Neural cell (in vitro differentiated cells): Measurements from ENCODE around the gene RAB28. TPM values are rescaled to one million over a fixed set of nuclear protein-coding genes. Genes with fewer than 3 reads are reported as not detected.

Experiments
- H2AFZ ChIP-seq: fragments of 200-600, 300-800 bp; sonication (generic), shearing (Covaris generic); 2 replicates; pipeline ENCODE4 v1.6.0; 2014; ENCODE audit warnings: low read depth, mild to moderate bottlenecking, antibody characterized with exemption, low read length, moderate library complexity
- H3F3A ChIP-seq: fragments of 200-600 bp; shearing (Covaris generic); 2 replicates; pipeline ENCODE4 v1.6.1; 2016; ENCODE audit warnings: mild to moderate bottlenecking, moderate library complexity, mixed read lengths, antibody characterized with exemption, low read length; ENCODE audit not compliant: insufficient read depth, poor library complexity, severe bottlenecking
- H3K27ac ChIP-seq: fragments of 200-600, 300-800 bp; sonication (generic), shearing (Covaris generic); 2 replicates; pipeline ENCODE4 v1.5.1; 2014; ENCODE audit warnings: mild to moderate bottlenecking, low read length, moderate library complexity
- H3K27me3 ChIP-seq: fragments of 300-800, 200-600 bp; sonication (generic), shearing (Covaris generic); 2 replicates; pipeline ENCODE4 v1.6.0; 2014; ENCODE audit warnings: mild to moderate bottlenecking, low read depth, low read length, moderate library complexity; ENCODE audit not compliant: insufficient read depth
- H3K36me3 ChIP-seq: fragments of 300-800, 200-600 bp; sonication (generic), shearing (Covaris generic); 2 replicates; pipeline ENCODE4 v1.5.1; 2014; ENCODE audit warnings: mild to moderate bottlenecking, antibody characterized with exemption, low read length, moderate library complexity; ENCODE audit not compliant: insufficient read depth
- H3K4me2 ChIP-seq: fragments of 300-800, 200-600 bp; sonication (generic), shearing (Covaris generic); 2 replicates; pipeline ENCODE4 v1.6.0; 2014; ENCODE audit warnings: mild to moderate bottlenecking, low read length
- H3K4me3 ChIP-seq: fragments of 300-800, 200-600 bp; sonication (generic), shearing (Covaris generic); 2 replicates; pipeline ENCODE4 v1.5.1; 2014; ENCODE audit warnings: mild to moderate bottlenecking, low read length, moderate library complexity
- H3K79me2 ChIP-seq: fragments of 200-600 bp; shearing (Covaris generic); replicated peaks from 2 replicates; pipeline ENCODE4 v1.6.0; 2014; ENCODE audit warnings: mild to moderate bottlenecking, low read length, moderate library complexity; ENCODE audit not compliant: insufficient read depth
- H3K9ac ChIP-seq: fragments of 300-800, 200-600 bp; sonication (generic), shearing (Covaris generic); 2 replicates; pipeline ENCODE4 v1.6.1; 2016; ENCODE audit warnings: mild to moderate bottlenecking, low read length, mixed read lengths
- H3K9me2 ChIP-seq: fragments of 200-600 bp; shearing (Covaris generic); 2 replicates; pipeline ENCODE4 v1.6.1; 2016; ENCODE audit warnings: mild to moderate bottlenecking, low read length, mixed read lengths; ENCODE audit not compliant: insufficient read depth
- H3K9me3 ChIP-seq: fragments of 200-600, 300-800 bp; sonication (generic), shearing (Covaris generic); 2 replicates; pipeline ENCODE4 v1.6.1; 2016; ENCODE audit warnings: mild to moderate bottlenecking, mixed run types, low read length, moderate library complexity, mixed read lengths
- H4K20me1 ChIP-seq: fragments of 200-600 bp; shearing (Covaris generic); 2 replicates; pipeline ENCODE4 v1.6.1; 2016; ENCODE audit warnings: mild to moderate bottlenecking, mixed run types; ENCODE audit not compliant: insufficient read depth
- EP300 ChIP-seq: fragments of 450-650 bp; conservative IDR thresholded peaks from 2 replicates; pipeline ENCODE4 v1.6.1; 2014; ENCODE audit warnings: antibody characterized with exemption, mild to moderate bottlenecking, moderate library complexity; ENCODE audit not compliant: poor library complexity, severe bottlenecking
- EZH2 ChIP-seq: fragments of 200-600, 300-800 bp; shearing (Covaris generic), sonication (generic); IDR thresholded peaks from 2 replicates; pipeline ENCODE4 v1.6.1; 2014; ENCODE audit warnings: antibody characterized with exemption, low read length, borderline replicate concordance, mild to moderate bottlenecking; ENCODE audit not compliant: insufficient read depth, poor library complexity, severe bottlenecking
- MXI1 ChIP-seq: fragments of 450-650 bp; conservative IDR thresholded peaks from 2 replicates; pipeline ENCODE4 v1.6.1; 2014; ENCODE audit warnings: antibody characterized with exemption, mild to moderate bottlenecking; ENCODE audit not compliant: poor library complexity, severe bottlenecking
- POLR2AphosphoS5 ChIP-seq: IDR thresholded peaks from 2 replicates; pipeline ENCODE4 v1.6.1; 2012
- RAD21 ChIP-seq: fragments of 450-650 bp; conservative IDR thresholded peaks from 2 replicates; pipeline ENCODE4 v1.6.1; 2014; ENCODE audit warnings: antibody characterized with exemption, mild to moderate bottlenecking, moderate library complexity
- REST ChIP-seq: IDR thresholded peaks from 2 replicates; pipeline ENCODE4 v1.6.1; 2012; ENCODE audit warnings: borderline replicate concordance
- SMC3 ChIP-seq: fragments of 450-650 bp; conservative IDR thresholded peaks from 2 replicates; pipeline ENCODE4 v1.6.1; 2014; ENCODE audit warnings: antibody characterized with exemption, mild to moderate bottlenecking, moderate library complexity; ENCODE audit not compliant: poor library complexity
- TAF1 ChIP-seq: IDR thresholded peaks from 2 replicates; pipeline ENCODE4 v1.6.1; 2012; ENCODE audit warnings: low read depth
- polyA plus RNA-seq: library from polyadenylated mRNA; depleted of rRNA; stranded (reverse); fragments of >200 nt; gene quantifications from 2 replicates; pipeline ENCODE4 v1.2.3, GENCODE V29; 2014
- TF ChIP-seq, protein P1 (sequence below): fragments of 450-650 bp; IDR thresholded peaks from 2 replicates; pipeline ENCODE4 v1.5.1; 2014; ENCODE audit warnings: antibody characterized with exemption, mild to moderate bottlenecking, moderate library complexity; ENCODE audit not compliant: poor library complexity, severe bottlenecking

RAB28 gene
- polyA plus RNA-seq, 1 donor from 2014 or later: 60.7 TPM

DNA sequence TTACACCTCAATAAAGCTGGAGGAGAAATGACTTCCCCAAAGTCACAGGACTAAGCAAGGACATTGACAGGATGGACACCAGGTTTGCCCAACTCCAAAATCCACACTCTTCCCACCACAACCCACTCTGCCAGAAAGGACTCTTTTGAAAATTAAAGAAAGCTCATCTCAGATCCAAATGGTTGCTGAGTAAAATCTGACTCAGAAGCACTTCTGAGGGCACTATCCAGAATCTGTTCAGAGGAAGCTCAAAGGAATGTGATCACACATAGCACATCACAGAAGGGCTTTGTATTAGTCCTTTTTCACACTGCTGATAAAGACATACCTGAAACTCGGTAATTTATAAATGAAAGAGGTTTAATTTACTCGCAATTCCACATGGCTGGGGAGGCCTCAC, 155.5 kb downstream of the RAB28 start:
- TF ChIP-seq SMC3 (no peak), TAF1 (no peak), POLR2AphosphoS5 (no peak), EZH2 (no peak), RAD21 (no peak), EP300 (no peak), REST (no peak), MXI1 (no peak)
- TF ChIP-seq, protein P1, sequence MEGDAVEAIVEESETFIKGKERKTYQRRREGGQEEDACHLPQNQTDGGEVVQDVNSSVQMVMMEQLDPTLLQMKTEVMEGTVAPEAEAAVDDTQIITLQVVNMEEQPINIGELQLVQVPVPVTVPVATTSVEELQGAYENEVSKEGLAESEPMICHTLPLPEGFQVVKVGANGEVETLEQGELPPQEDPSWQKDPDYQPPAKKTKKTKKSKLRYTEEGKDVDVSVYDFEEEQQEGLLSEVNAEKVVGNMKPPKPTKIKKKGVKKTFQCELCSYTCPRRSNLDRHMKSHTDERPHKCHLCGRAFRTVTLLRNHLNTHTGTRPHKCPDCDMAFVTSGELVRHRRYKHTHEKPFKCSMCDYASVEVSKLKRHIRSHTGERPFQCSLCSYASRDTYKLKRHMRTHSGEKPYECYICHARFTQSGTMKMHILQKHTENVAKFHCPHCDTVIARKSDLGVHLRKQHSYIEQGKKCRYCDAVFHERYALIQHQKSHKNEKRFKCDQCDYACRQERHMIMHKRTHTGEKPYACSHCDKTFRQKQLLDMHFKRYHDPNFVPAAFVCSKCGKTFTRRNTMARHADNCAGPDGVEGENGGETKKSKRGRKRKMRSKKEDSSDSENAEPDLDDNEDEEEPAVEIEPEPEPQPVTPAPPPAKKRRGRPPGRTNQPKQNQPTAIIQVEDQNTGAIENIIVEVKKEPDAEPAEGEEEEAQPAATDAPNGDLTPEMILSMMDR: no peak
- H3K79me2 ChIP-seq: no peaks in the 10 kb centered on the region
- no peak overlapping the region for H3K9ac ChIP-seq
- no peaks in the 10 kb centered on the region for H4K20me1 ChIP-seq
- H2AFZ ChIP-seq: no peak overlapping the region
- H3K4me3 ChIP-seq: no peak overlapping the region
- H3K36me3 ChIP-seq: no peaks in the 10 kb centered on the region
- no peaks in the 10 kb centered on the region for H3K27me3 ChIP-seq
- no peak overlapping the region for H3K27ac ChIP-seq
- H3F3A ChIP-seq: no peaks in the 10 kb centered on the region
- no peaks in the 10 kb centered on the region for H3K9me2 ChIP-seq
- H3K4me2 ChIP-seq: no peak overlapping the region
- H3K9me3 ChIP-seq: no peaks in the 10 kb centered on the region

GRCh38 chr4:13327991-13328390, 156.1 kb downstream of the RAB28 start:
- no peak overlapping the region for H3K4me3 ChIP-seq
- H2AFZ ChIP-seq: no peak overlapping the region
- H4K20me1 ChIP-seq: no peaks in the 10 kb centered on the region
- no peaks in the 10 kb centered on the region for H3K9me2 ChIP-seq
- no peak overlapping the region for H3K4me2 ChIP-seq
- H3K27ac ChIP-seq: no peak overlapping the region
- no peaks in the 10 kb centered on the region for H3K36me3 ChIP-seq
- TF ChIP-seq TAF1: no peak
- TF ChIP-seq SMC3: no peak
- no peak for TF ChIP-seq MXI1
- no peak for TF ChIP-seq REST
- TF ChIP-seq POLR2AphosphoS5: no peak
- TF ChIP-seq RAD21: no peak
- TF ChIP-seq, protein P1: no peak
- TF ChIP-seq EP300: no peak
- no peak for TF ChIP-seq EZH2
- no peaks in the 10 kb centered on the region for H3F3A ChIP-seq
- no peaks in the 10 kb centered on the region for H3K79me2 ChIP-seq
- H3K9me3 ChIP-seq: no peaks in the 10 kb centered on the region
- no peaks in the 10 kb centered on the region for H3K27me3 ChIP-seq
- no peak overlapping the region for H3K9ac ChIP-seq
